Smooth muscle cell of bladder (primary cell): Measurements from ENCODE around the gene CHMP6. TPM values are rescaled to one million over a fixed set of nuclear protein-coding genes. Genes with fewer than 3 reads are reported as not detected.

Experiments used
- total RNA-seq: library from RNA; depleted of rRNA; stranded (reverse); fragments of >200 nt; gene quantifications from 2 replicates; pipeline ENCODE4 v1.2.3, GENCODE V29; 2014

The CHMP6 gene
- 9.0 and 9.8 TPM in 2 replicates for total RNA-seq

GRCh38 chr17:80991645-80992076 lies at the start of gene CHMP6:
Gene CHMP6, plus strand, starts transcription at chr17:80991841. Its CDS starts 78 bp downstream, at chr17:80991919.

GRCh38 chr17:81034779-81035520 lies 43.3 kb downstream of the CHMP6 start, which contains the start of gene BAIAP2:
Gene BAIAP2, plus strand, starts transcription at chr17:81035151. Its CDS starts 104 bp downstream, at chr17:81035255.

Other genes starting within 250 kb of the CHMP6 start
- 9.4 and 12.7 TPM in 2 replicates for gene BAIAP2, start 43.3 kb downstream of the CHMP6 start, total RNA-seq
- gene PVALEF, start 173.7 kb downstream of the CHMP6 start, total RNA-seq: not detected in 2 replicates
- 0.18 and 0.43 TPM in 2 replicates for gene AATK, start 174.4 kb downstream of the CHMP6 start, total RNA-seq
- 10.2 and 10.4 TPM in 2 replicates for gene CEP131, start 231.1 kb downstream of the CHMP6 start, total RNA-seq
- gene TEPSIN, start 247.2 kb downstream of the CHMP6 start, total RNA-seq: 9.2 and 13.8 TPM in 2 replicates
- 39.0 and 42.1 TPM in 2 replicates for gene NDUFAF8, start 247.5 kb downstream of the CHMP6 start, total RNA-seq